Measurements from ENCODE around the gene LRRC26. TPM values are rescaled to one million over a fixed set of nuclear protein-coding genes. Genes with fewer than 3 reads are reported as not detected.

LRRC26 gene
- total RNA-seq, 1 donor: not detected

- H4K20me1 ChIP-seq (ENCODE audit: insufficient read depth, low read length): peaks cover 15% of the 10 kb centered on the region
- no peaks in the 10 kb centered on the region for H3K27me3 ChIP-seq (ENCODE audit: insufficient read depth, low read length)
- peaks cover 14% of the 10 kb centered on the region for H3K4me1 ChIP-seq (ENCODE audit: insufficient read depth, low read length)
- no peak overlapping the region for H3K27ac ChIP-seq (ENCODE audit: low read depth, low read length)
- H3K79me2 ChIP-seq (ENCODE audit: insufficient read depth, low read length): peaks cover 33% of the 10 kb centered on the region
- no peak for DNase-seq (ENCODE audit: insufficient read length, low spot score, missing footprints)
- H3K9me3 ChIP-seq (ENCODE audit: low read depth, low read length): no peaks in the 10 kb centered on the region
- peaks cover 29% of the 10 kb centered on the region for H3K36me3 ChIP-seq (ENCODE audit: insufficient read depth, low read length)
- no peak for TF ChIP-seq CTCF (IDR thresholded peaks at IDR 0.05; ENCODE audit: extremely low read depth, low read depth, low read length)
- H3K4me3 ChIP-seq (ENCODE audit: insufficient read depth, low read length): no peak overlapping the region
- no peak overlapping the region for H3K4me2 ChIP-seq (ENCODE audit: insufficient read depth, low read length)
- H2AFZ ChIP-seq (ENCODE audit: low read length): no peak overlapping the region
Observed at GRCh38 chr9:137183980-137184595, 14.2 kb upstream of the LRRC26 start.

GRCh38 chr9:137182836-137183235 is 13.0 kb upstream of the LRRC26 start:
- Histone ChIP-seq H3K36me3 (ENCODE audit: insufficient read depth, low read length) (peaks cover 29% of the 10 kb centered on the region), H4K20me1 (ENCODE audit: insufficient read depth, low read length) (peaks cover 17% of the 10 kb centered on the region), H2AFZ (ENCODE audit: low read length) (no peak overlapping the region), H3K27ac (ENCODE audit: low read depth, low read length) (no peak overlapping the region), H3K79me2 (ENCODE audit: insufficient read depth, low read length) (peaks cover 28% of the 10 kb centered on the region), H3K9me3 (ENCODE audit: low read depth, low read length) (no peaks in the 10 kb centered on the region), H3K4me1 (ENCODE audit: insufficient read depth, low read length) (peaks cover 13% of the 10 kb centered on the region), H3K4me3 (ENCODE audit: insufficient read depth, low read length) (no peak overlapping the region), H3K4me2 (ENCODE audit: insufficient read depth, low read length) (no peak overlapping the region), H3K27me3 (ENCODE audit: insufficient read depth, low read length) (no peaks in the 10 kb centered on the region)
- no peak for DNase-seq (ENCODE audit: insufficient read length, low spot score, missing footprints)
- no peak for TF ChIP-seq CTCF (IDR thresholded peaks at IDR 0.05; ENCODE audit: extremely low read depth, low read depth, low read length)

- peaks cover 16% of the 10 kb centered on the region for H3K79me2 ChIP-seq (ENCODE audit: insufficient read depth, low read length)
- no peak overlapping the region for H3K27ac ChIP-seq (ENCODE audit: low read depth, low read length)
- H3K4me1 ChIP-seq (ENCODE audit: insufficient read depth, low read length): peaks cover 1% of the 10 kb centered on the region
- peaks cover 8% of the 10 kb centered on the region for H4K20me1 ChIP-seq (ENCODE audit: insufficient read depth, low read length)
- H3K4me2 ChIP-seq (ENCODE audit: insufficient read depth, low read length): no peak overlapping the region
- no peak overlapping the region for H2AFZ ChIP-seq (ENCODE audit: low read length)
- H3K9me3 ChIP-seq (ENCODE audit: low read depth, low read length): no peaks in the 10 kb centered on the region
- TF ChIP-seq CTCF (IDR thresholded peaks at IDR 0.05; ENCODE audit: extremely low read depth, low read depth, low read length): no peak
- no peak overlapping the region for H3K4me3 ChIP-seq (ENCODE audit: insufficient read depth, low read length)
- H3K27me3 ChIP-seq (ENCODE audit: insufficient read depth, low read length): no peaks in the 10 kb centered on the region
- H3K36me3 ChIP-seq (ENCODE audit: insufficient read depth, low read length): peaks cover 29% of the 10 kb centered on the region
- DNase-seq (ENCODE audit: insufficient read length, low spot score, missing footprints): no peak
Observed at GRCh38 chr9:137181680-137182079, 11.8 kb upstream of the LRRC26 start.

- H3K36me3 ChIP-seq (ENCODE audit: insufficient read depth, low read length): peaks cover 29% of the 10 kb centered on the region
Observed at GRCh38 chr9:137180491-137180890, 10.6 kb upstream of the LRRC26 start.

More at GRCh38 chr9:137180491-137180890, 10.6 kb upstream of the LRRC26 start:
- H3K27me3 ChIP-seq (ENCODE audit: insufficient read depth, low read length): no peaks in the 10 kb centered on the region
- no peak for TF ChIP-seq CTCF (IDR thresholded peaks at IDR 0.05; ENCODE audit: extremely low read depth, low read depth, low read length)
- no peak overlapping the region for H3K27ac ChIP-seq (ENCODE audit: low read depth, low read length)
- H3K4me2 ChIP-seq (ENCODE audit: insufficient read depth, low read length): no peak overlapping the region
- peaks cover 4% of the 10 kb centered on the region for H3K79me2 ChIP-seq (ENCODE audit: insufficient read depth, low read length)
- H2AFZ ChIP-seq (ENCODE audit: low read length): no peak overlapping the region
- no peaks in the 10 kb centered on the region for H3K9me3 ChIP-seq (ENCODE audit: low read depth, low read length)
- no peaks in the 10 kb centered on the region for H3K4me1 ChIP-seq (ENCODE audit: insufficient read depth, low read length)
- no peak for DNase-seq (ENCODE audit: insufficient read length, low spot score, missing footprints)
- H3K4me3 ChIP-seq (ENCODE audit: insufficient read depth, low read length): no peak overlapping the region
- peaks cover 12% of the 10 kb centered on the region for H4K20me1 ChIP-seq (ENCODE audit: insufficient read depth, low read length)
